ENCODE results near the gene RHBDL1.

The RHBDL1 gene

GRCh38 chr16:679814-680624, 4.5 kb downstream of the RHBDL1 start, which contains the start of gene STUB1:
Gene STUB1, plus strand, starts transcription at chr16:680410. Its CDS starts 116 bp downstream, at chr16:680526.
- H3K9me3 Mint-ChIP-seq, result no peaks in the 10 kb centered on the region
- no peak within 1 kb of the TSS for H3K27ac Mint-ChIP-seq
- ATAC-seq (ENCODE audit: low read depth), result peak; percentile 50
- peak within 1 kb of the TSS; percentile 85 for H3K4me3 Mint-ChIP-seq
- H3K27me3 Mint-ChIP-seq, result peaks cover 5% of the 10 kb centered on the region
- peaks cover 15% of the 10 kb centered on the region for H3K4me1 Mint-ChIP-seq
- peak; percentile 84 to 85 for DNase-seq (ENCODE audit: low spot score in 2 of 2)
- peaks cover 6% of the 10 kb centered on the region for H3K36me3 Mint-ChIP-seq

- Mint-ChIP-seq H3K9me3 (no peaks in the 10 kb centered on the region), H3K27me3 (peaks cover 1% of the 10 kb centered on the region), H3K36me3 (peaks cover 4% of the 10 kb centered on the region), H3K4me3 (peak overlapping the region; percentile 73), H3K4me1 (peaks cover 11% of the 10 kb centered on the region), H3K27ac (no peak overlapping the region)
- no peak for ATAC-seq (ENCODE audit: low read depth)
- no peak for DNase-seq (ENCODE audit: low spot score in 2 of 2)
These were observed 5.1 kb downstream of the RHBDL1 start for GRCh38 chr16:680625-680945.

GRCh38 chr16:680967-681745, 5.7 kb downstream of the RHBDL1 start:
- Mint-ChIP-seq H3K9me3 (no peaks in the 10 kb centered on the region), H3K4me1 (peaks cover 11% of the 10 kb centered on the region), H3K27ac (no peak overlapping the region), H3K27me3 (peaks cover 1% of the 10 kb centered on the region), H3K36me3 (peaks cover 4% of the 10 kb centered on the region), H3K4me3 (peak overlapping the region; percentile 63)
- ATAC-seq (ENCODE audit: low read depth), result no peak
- DNase-seq (ENCODE audit: low spot score in 2 of 2), result no peak

GRCh38 chr16:681746-682427, 6.4 kb downstream of the RHBDL1 start:
- Mint-ChIP-seq H3K4me1 (peaks cover 11% of the 10 kb centered on the region), H3K4me3 (peak overlapping the region; percentile 63), H3K36me3 (peaks cover 4% of the 10 kb centered on the region), H3K27me3 (peaks cover 1% of the 10 kb centered on the region), H3K27ac (no peak overlapping the region), H3K9me3 (no peaks in the 10 kb centered on the region)
- no peak for DNase-seq (ENCODE audit: low spot score in 2 of 2)
- ATAC-seq (ENCODE audit: low read depth), result no peak

- DNase-seq (ENCODE audit: low spot score in 2 of 2), result no peak
- H3K27me3 Mint-ChIP-seq, result peaks cover 1% of the 10 kb centered on the region
- peaks cover 4% of the 10 kb centered on the region for H3K36me3 Mint-ChIP-seq
- peak overlapping the region; percentile 77 for H3K4me3 Mint-ChIP-seq
- no peaks in the 10 kb centered on the region for H3K9me3 Mint-ChIP-seq
- H3K4me1 Mint-ChIP-seq, result peaks cover 11% of the 10 kb centered on the region
- no peak for ATAC-seq (ENCODE audit: low read depth)
- H3K27ac Mint-ChIP-seq, result no peak overlapping the region
These were observed 7.3 kb downstream of the RHBDL1 start for GRCh38 chr16:682493-683395.

- peak overlapping the region; percentile 77 for H3K4me3 Mint-ChIP-seq
- peaks cover 9% of the 10 kb centered on the region for H3K4me1 Mint-ChIP-seq
- peaks cover 4% of the 10 kb centered on the region for H3K36me3 Mint-ChIP-seq
- peak overlapping the region; percentile 75 for H3K27ac Mint-ChIP-seq
- no peaks in the 10 kb centered on the region for H3K27me3 Mint-ChIP-seq
- DNase-seq (ENCODE audit: low spot score in 2 of 2), result no peak
- no peaks in the 10 kb centered on the region for H3K9me3 Mint-ChIP-seq
- ATAC-seq (ENCODE audit: low read depth), result no peak
These were observed 8.1 kb downstream of the RHBDL1 start for GRCh38 chr16:683396-684070.

GRCh38 chr16:684071-684794, 8.8 kb downstream of the RHBDL1 start, which contains the start of gene JMJD8:
Gene JMJD8, minus strand, starts transcription at chr16:684334. Its CDS starts 15 bp downstream, at chr16:684319.
- ATAC-seq (ENCODE audit: low read depth) (peak; percentile 78), DNase-seq (ENCODE audit: low spot score in 2 of 2) (peak; percentile 95 to 97)
- Mint-ChIP-seq H3K27me3 (no peaks in the 10 kb centered on the region), H3K4me3 (peak within 1 kb of the TSS; percentile 85), H3K27ac (peak within 1 kb of the TSS; percentile 75), H3K9me3 (no peaks in the 10 kb centered on the region), H3K4me1 (peaks cover 10% of the 10 kb centered on the region), H3K36me3 (peaks cover 4% of the 10 kb centered on the region)

- no peak overlapping the region for H3K27ac Mint-ChIP-seq
- H3K4me3 Mint-ChIP-seq, result no peak overlapping the region
- DNase-seq (ENCODE audit: low spot score in 2 of 2) (no peak), ATAC-seq (ENCODE audit: low read depth) (no peak)
- H3K9me3 Mint-ChIP-seq, result no peaks in the 10 kb centered on the region
- H3K4me1 Mint-ChIP-seq, result peaks cover 13% of the 10 kb centered on the region
- H3K27me3 Mint-ChIP-seq, result no peaks in the 10 kb centered on the region
- peaks cover 4% of the 10 kb centered on the region for H3K36me3 Mint-ChIP-seq
These were observed 9.7 kb downstream of the RHBDL1 start for GRCh38 chr16:684961-685696.

- ATAC-seq (ENCODE audit: low read depth), result no peak
These were observed 10.5 kb downstream of the RHBDL1 start for GRCh38 chr16:685967-686366.

GRCh38 chr16:686459-687260, 11.2 kb downstream of the RHBDL1 start:
- Mint-ChIP-seq H3K4me3 (no peak overlapping the region), H3K4me1 (peaks cover 18% of the 10 kb centered on the region), H3K27ac (no peak overlapping the region), H3K9me3 (no peaks in the 10 kb centered on the region), H3K36me3 (peaks cover 4% of the 10 kb centered on the region), H3K27me3 (no peaks in the 10 kb centered on the region)
- no peak for ATAC-seq (ENCODE audit: low read depth)
- no peak for DNase-seq (ENCODE audit: low spot score in 2 of 2)

More at GRCh38 chr16:685967-686366, 10.5 kb downstream of the RHBDL1 start:
- no peak for DNase-seq (ENCODE audit: low spot score in 2 of 2)
- Mint-ChIP-seq H3K36me3 (peaks cover 4% of the 10 kb centered on the region), H3K9me3 (no peaks in the 10 kb centered on the region), H3K4me3 (peak overlapping the region; percentile 58), H3K27ac (no peak overlapping the region), H3K4me1 (peaks cover 17% of the 10 kb centered on the region), H3K27me3 (no peaks in the 10 kb centered on the region)

GRCh38 chr16:687499-687898, 12.0 kb downstream of the RHBDL1 start:
- Mint-ChIP-seq H3K36me3 (peaks cover 2% of the 10 kb centered on the region), H3K27me3 (no peaks in the 10 kb centered on the region), H3K27ac (no peak overlapping the region), H3K9me3 (no peaks in the 10 kb centered on the region), H3K4me3 (no peak overlapping the region), H3K4me1 (peaks cover 17% of the 10 kb centered on the region)
- ATAC-seq (ENCODE audit: low read depth), result no peak
- DNase-seq (ENCODE audit: low spot score in 2 of 2), result no peak

Data from memory B cell (primary cell).